Caco-2 (cell line): ENCODE results near the gene JPH3. TPM values are rescaled to one million over a fixed set of nuclear protein-coding genes. Genes with fewer than 3 reads are reported as not detected.

Experiments used
- BruUV-seq: library from RNA; stranded (reverse); fragments of 400-500 nt; replicated peaks from 2 replicates; lab custom pipeline; 2021; lab: Mats Ljungman, UMichigan
- CTCF ChIA-PET: fragments of 300-600 bp; sonication (Branson Sonifier 250); formaldehyde crosslinking; loops from one replicate; lab custom pipeline; 2022; ENCODE audit warnings: antibody characterized with exemption; lab: Charles Lee
- POLR2A ChIA-PET: fragments of 300-600 bp; sonication (Branson Sonifier 250); formaldehyde crosslinking; loops from one replicate; lab custom pipeline; 2022; ENCODE audit warnings: antibody characterized with exemption; lab: Charles Lee
- DNase-seq, 2 experiments: peaks; one replicate each; pipeline versions ENCODE4 v3.0.0 to v3.0.0-alpha.2; 2020 to 2022
- H3K27me3 ChIP-seq: replicated peaks from 2 replicates; pipeline ENCODE4 v1.6.0; 2011; ENCODE audit warnings: low read length; ENCODE audit not compliant: control insufficient read depth, insufficient read depth
- H3K36me3 ChIP-seq: 2 replicates; pipeline ENCODE4 v1.5.1; 2011; ENCODE audit warnings: low read length; ENCODE audit not compliant: control insufficient read depth, insufficient read depth
- H3K4me1 ChIP-seq: fragments of 250-450 bp; sonication (Bioruptor Pico); 2 replicates; pipeline ENCODE4 v1.5.1; 2020; ENCODE audit warnings: mild to moderate bottlenecking
- H3K4me3 ChIP-seq: 2 replicates; pipeline ENCODE4 v1.5.1; 2011; ENCODE audit warnings: low read depth, mild to moderate bottlenecking, control low read depth, low read length
- H3K9me3 ChIP-seq: fragments of 250-450 bp; sonication (Bioruptor Pico); 2 replicates; pipeline ENCODE4 v1.5.1; 2020; ENCODE audit warnings: mild to moderate bottlenecking, moderate library complexity
- H3K27ac Mint-ChIP-seq: one replicate; pipeline ENCODE4 v1.8.0; 2022; ENCODE audit warnings: mixed read lengths; ENCODE audit not compliant: unreplicated experiment
- H3K27me3 Mint-ChIP-seq: one replicate; pipeline ENCODE4 v1.8.0; 2022; ENCODE audit warnings: mixed read lengths; ENCODE audit not compliant: insufficient read depth, unreplicated experiment
- H3K36me3 Mint-ChIP-seq: one replicate; pipeline ENCODE4 v1.8.0; 2022; ENCODE audit warnings: mild to moderate bottlenecking, mixed read lengths; ENCODE audit not compliant: insufficient read depth, unreplicated experiment
- H3K4me1 Mint-ChIP-seq: one replicate; pipeline ENCODE4 v1.8.0; 2022; ENCODE audit warnings: low read depth, mixed read lengths; ENCODE audit not compliant: unreplicated experiment
- H3K4me3 Mint-ChIP-seq: one replicate; pipeline ENCODE4 v1.8.0; 2022; ENCODE audit warnings: mild to moderate bottlenecking, moderate library complexity, mixed read lengths; ENCODE audit not compliant: unreplicated experiment
- H3K9me3 Mint-ChIP-seq: one replicate; pipeline ENCODE4 v1.8.0; 2022; ENCODE audit warnings: mixed read lengths; ENCODE audit not compliant: unreplicated experiment
- CTCF ChIP-seq, 2 experiments: fragments of 200-600 bp in 1 of 2; IDR thresholded peaks; 1 replicate in 1 of 2; 2 replicates in 1 of 2; pipeline versions ENCODE4 v1.5.1 to v1.8.0; 2011 to 2022; ENCODE audit warnings: antibody characterized with exemption in 1 of 2, control low read depth in 1 of 2, inconsistent platforms in 1 of 2, low read depth in 1 of 2, low read length in 1 of 2, mild to moderate bottlenecking in 1 of 2, moderate library complexity in 1 of 2; ENCODE audit not compliant: insufficient read depth in 1 of 2, severe bottlenecking in 1 of 2, unreplicated experiment in 1 of 2
- intact Hi-C: fragments of 100-400 bp; cut with micrococcal nuclease; formaldehyde crosslinking; loops from one replicate; pipeline ENCODE4 v1.10.0; 2022; ENCODE audit not compliant: unreplicated experiment
- total RNA-seq: library from RNA; stranded (reverse); gene quantifications from 2 replicates; pipeline ENCODE4 v1.2.3, GENCODE V29; 2022

JPH3 gene
- total RNA-seq, 1 experiment from 2014 or later, result 4.8 TPM

GRCh38 chr16:87703835-87704375 is 101.6 kb downstream of the JPH3 start:
- Histone ChIP-seq H3K4me1 (no peaks in the 10 kb centered on the region), H3K27me3 (no peaks in the 10 kb centered on the region), H3K4me3 (no peak overlapping the region), H3K9me3 (no peaks in the 10 kb centered on the region), H3K36me3 (peaks cover 1% of the 10 kb centered on the region)
- no peak for TF ChIP-seq CTCF (IDR thresholded peaks at IDR 0.05; ENCODE audit: insufficient read depth in 1 of 2, low read depth in 1 of 2, low read length in 1 of 2, severe bottlenecking in 1 of 2, unreplicated experiment in 1 of 2)
- H3K4me1 Mint-ChIP-seq, result no peaks in the 10 kb centered on the region
- no peak overlapping the region for H3K4me3 Mint-ChIP-seq
- BruUV-seq, result no TSS peak
- no peak overlapping the region for H3K27ac Mint-ChIP-seq
- no peaks in the 10 kb centered on the region for H3K27me3 Mint-ChIP-seq
- H3K9me3 Mint-ChIP-seq, result no peaks in the 10 kb centered on the region
- peaks cover 37% of the 10 kb centered on the region for H3K36me3 Mint-ChIP-seq
- intact Hi-C loops, result no loop called here
- ChIA-PET POLR2A (no interaction called here), CTCF (interaction anchor here (0.6 kb wide), 1 partner anchor 73 kb away, joined by 4 read pairs; no protein-coding TSS in a partner anchor)
- no peak for DNase-seq

DNA sequence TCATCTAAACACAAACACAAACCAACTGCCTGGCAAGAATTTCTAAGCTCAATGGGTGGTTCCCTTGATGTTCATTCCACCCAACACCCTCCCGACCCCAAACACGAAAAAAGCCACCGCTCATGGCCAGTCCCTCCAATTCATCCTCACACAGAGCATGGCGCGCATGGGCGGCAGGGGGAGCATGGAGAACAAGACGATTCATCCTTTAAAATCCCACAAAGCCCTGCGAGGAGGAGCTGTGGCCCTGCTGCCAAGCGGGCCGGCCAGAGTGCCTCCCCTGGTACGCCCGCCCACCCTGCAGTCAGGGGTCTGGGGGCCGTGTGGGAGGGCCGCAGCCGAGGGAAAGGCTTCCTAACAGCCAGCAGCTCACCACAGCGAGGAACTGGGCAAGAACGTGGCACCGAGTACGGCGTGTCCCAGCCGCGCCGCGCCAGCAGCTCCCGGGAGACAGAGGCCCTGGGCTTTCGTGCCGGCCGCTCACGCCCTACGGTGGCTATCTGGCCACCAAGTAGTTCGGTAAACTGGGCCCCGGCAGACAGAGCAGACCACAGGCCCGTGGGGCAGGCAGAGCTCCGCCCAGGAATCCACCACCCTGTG is 102.5 kb downstream of the JPH3 start:
- peaks cover 38% of the 10 kb centered on the region for H3K36me3 Mint-ChIP-seq
- POLR2A ChIA-PET, result no interaction called here
- no peak overlapping the region for H3K4me3 Mint-ChIP-seq
- intact Hi-C loops, result no loop called here
- H3K27me3 ChIP-seq, result no peaks in the 10 kb centered on the region
- no peaks in the 10 kb centered on the region for H3K9me3 ChIP-seq
- no peak overlapping the region for H3K4me3 ChIP-seq
- no peaks in the 10 kb centered on the region for H3K27me3 Mint-ChIP-seq
- CTCF ChIA-PET, result interaction anchor here (0.6 to 1.3 kb wide), 2 partner anchors 13 to 89 kb away, joined by 3 to 4 read pairs; no protein-coding TSS in a partner anchor
- no peak for DNase-seq
- H3K9me3 Mint-ChIP-seq, result no peaks in the 10 kb centered on the region
- BruUV-seq, result no TSS peak
- peaks cover 1% of the 10 kb centered on the region for H3K36me3 ChIP-seq
- H3K27ac Mint-ChIP-seq, result no peak overlapping the region
- H3K4me1 ChIP-seq, result no peaks in the 10 kb centered on the region
- TF ChIP-seq CTCF (IDR thresholded peaks at IDR 0.05; ENCODE audit: insufficient read depth in 1 of 2, low read depth in 1 of 2, low read length in 1 of 2, severe bottlenecking in 1 of 2, unreplicated experiment in 1 of 2), result no peak
- no peaks in the 10 kb centered on the region for H3K4me1 Mint-ChIP-seq

DNA sequence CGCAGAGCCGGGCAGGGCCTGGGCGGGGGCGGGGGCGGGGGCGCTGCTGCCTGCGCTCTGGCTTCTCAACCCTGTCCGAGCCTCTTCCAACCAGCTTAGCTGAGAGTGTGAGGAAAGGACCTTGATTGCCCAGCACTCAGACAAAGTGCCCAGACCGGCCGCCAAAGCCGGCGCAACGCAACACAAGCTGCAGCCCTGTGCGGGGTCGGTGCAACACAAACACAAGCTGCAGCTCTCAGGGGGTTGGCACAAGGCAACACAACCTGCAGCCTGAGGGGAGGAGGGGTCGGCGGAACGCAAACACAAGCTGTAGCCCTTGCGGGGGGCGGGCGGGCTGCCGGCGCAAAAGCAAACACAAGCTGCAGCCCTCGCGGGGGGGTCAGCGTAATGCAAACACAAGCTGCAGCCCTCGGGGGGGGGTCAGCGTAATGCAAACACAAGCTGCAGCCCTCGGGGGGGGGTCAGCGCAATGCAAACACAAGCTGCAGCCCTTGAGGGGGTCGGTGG is 103.5 kb downstream of the JPH3 start:
- H3K4me1 ChIP-seq, result no peaks in the 10 kb centered on the region
- no peak for DNase-seq
- BruUV-seq, result no TSS peak
- peaks cover 43% of the 10 kb centered on the region for H3K36me3 Mint-ChIP-seq
- POLR2A ChIA-PET, result interaction anchor here (0.6 kb wide), 1 partner anchor 322 kb away, joined by 3 read pairs; no protein-coding TSS in a partner anchor
- H3K9me3 Mint-ChIP-seq, result no peaks in the 10 kb centered on the region
- peaks cover 1% of the 10 kb centered on the region for H3K36me3 ChIP-seq
- TF ChIP-seq CTCF (IDR thresholded peaks at IDR 0.05; ENCODE audit: insufficient read depth in 1 of 2, low read depth in 1 of 2, low read length in 1 of 2, severe bottlenecking in 1 of 2, unreplicated experiment in 1 of 2), result no peak
- H3K4me3 ChIP-seq, result no peak overlapping the region
- no peaks in the 10 kb centered on the region for H3K9me3 ChIP-seq
- CTCF ChIA-PET, result interaction anchor here (0.7 to 1.3 kb wide), 2 partner anchors 14 to 36 kb away, joined by 3 to 4 read pairs; no protein-coding TSS in a partner anchor
- no peaks in the 10 kb centered on the region for H3K27me3 Mint-ChIP-seq
- no peaks in the 10 kb centered on the region for H3K27me3 ChIP-seq
- no peak overlapping the region for H3K27ac Mint-ChIP-seq
- no peak overlapping the region for H3K4me3 Mint-ChIP-seq
- no peaks in the 10 kb centered on the region for H3K4me1 Mint-ChIP-seq
- intact Hi-C loops, result no loop called here
